ENCODE data around the gene SLC7A6. TPM values are rescaled to one million over a fixed set of nuclear protein-coding genes. Genes with fewer than 3 reads are reported as not detected.

SLC7A6 gene
- total RNA-seq, 4 donors from 2014 or later: 6.8 to 40.0 (median 19.6) TPM

DNA sequence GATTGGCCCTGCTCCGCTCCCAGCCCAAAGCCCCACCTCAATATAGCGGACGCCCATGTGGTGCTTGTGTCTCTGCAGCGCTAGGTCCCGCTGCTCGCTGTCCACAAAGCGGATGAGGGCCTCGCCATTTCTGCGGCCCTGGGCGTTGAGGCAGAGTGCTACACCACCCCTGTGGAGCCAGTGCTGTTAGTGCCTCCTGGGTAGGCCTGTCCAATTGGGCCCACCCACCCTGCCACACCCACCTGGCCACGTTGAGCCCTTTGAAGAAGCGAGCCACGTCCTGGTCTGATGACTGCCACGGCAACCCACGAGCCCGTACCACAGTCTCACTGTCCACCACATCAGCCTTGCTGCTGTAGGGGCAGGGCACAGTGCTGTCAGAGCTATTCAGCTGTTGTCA, 32.0 kb upstream of the SLC7A6 start:
- H3K36me3 ChIP-seq: no peaks in the 10 kb centered on the region
- no peaks in the 10 kb centered on the region for H3K27me3 ChIP-seq
- H3K4me3 ChIP-seq: no peak overlapping the region
- H3K9me3 ChIP-seq: no peaks in the 10 kb centered on the region
- no peak for DNase-seq
- H3K4me1 ChIP-seq: peaks cover 0 to 9% of the 10 kb centered on the region in 2 donors
- intact Hi-C loops (cut with DNase I; ENCODE audit: low total_unique reads): no loop called here
- TF ChIP-seq, protein P1, sequence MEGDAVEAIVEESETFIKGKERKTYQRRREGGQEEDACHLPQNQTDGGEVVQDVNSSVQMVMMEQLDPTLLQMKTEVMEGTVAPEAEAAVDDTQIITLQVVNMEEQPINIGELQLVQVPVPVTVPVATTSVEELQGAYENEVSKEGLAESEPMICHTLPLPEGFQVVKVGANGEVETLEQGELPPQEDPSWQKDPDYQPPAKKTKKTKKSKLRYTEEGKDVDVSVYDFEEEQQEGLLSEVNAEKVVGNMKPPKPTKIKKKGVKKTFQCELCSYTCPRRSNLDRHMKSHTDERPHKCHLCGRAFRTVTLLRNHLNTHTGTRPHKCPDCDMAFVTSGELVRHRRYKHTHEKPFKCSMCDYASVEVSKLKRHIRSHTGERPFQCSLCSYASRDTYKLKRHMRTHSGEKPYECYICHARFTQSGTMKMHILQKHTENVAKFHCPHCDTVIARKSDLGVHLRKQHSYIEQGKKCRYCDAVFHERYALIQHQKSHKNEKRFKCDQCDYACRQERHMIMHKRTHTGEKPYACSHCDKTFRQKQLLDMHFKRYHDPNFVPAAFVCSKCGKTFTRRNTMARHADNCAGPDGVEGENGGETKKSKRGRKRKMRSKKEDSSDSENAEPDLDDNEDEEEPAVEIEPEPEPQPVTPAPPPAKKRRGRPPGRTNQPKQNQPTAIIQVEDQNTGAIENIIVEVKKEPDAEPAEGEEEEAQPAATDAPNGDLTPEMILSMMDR (IDR thresholded peaks at IDR 0.05): no peak
- TF ChIP-seq POLR2A (IDR thresholded peaks at IDR 0.05): no peak
- H3K27ac ChIP-seq: no peak overlapping the region

DNA sequence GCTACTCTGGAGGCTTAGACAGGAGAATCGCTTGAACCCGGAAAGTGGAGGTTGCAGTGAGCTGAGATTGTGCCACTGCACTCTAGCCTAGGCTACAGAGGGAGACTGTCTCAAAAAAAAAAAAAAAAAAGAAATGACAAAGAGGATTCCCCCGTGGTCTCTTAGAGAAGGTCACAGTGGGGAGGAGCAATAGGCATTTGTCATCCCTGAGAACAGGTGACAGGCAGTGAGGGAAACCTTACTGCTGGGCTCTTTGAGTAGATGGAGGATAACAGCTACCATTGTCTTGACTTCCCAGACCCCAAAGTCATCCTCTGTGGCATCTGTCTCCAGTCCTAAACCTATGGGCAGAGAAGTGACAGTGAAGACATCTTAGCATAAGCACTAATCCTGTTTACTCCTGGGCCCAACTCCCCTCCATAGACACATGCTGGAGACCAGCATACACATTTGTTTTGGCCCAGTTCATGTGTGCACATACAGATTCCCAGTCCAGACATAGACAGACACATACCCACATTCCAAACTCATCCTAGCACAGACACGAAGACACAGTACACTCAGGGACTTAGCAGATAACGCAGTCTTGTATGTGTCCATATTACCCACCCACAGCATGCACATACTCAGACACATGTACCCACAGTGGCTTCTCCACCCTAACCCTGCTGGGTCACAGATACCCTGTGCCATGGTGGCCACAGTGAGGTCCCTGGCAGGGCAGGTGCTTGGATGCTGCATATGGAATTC, 31.1 kb upstream of the SLC7A6 start:
- H3K9me3 ChIP-seq: no peaks in the 10 kb centered on the region
- H3K4me3 ChIP-seq: no peak overlapping the region
- H3K36me3 ChIP-seq: no peaks in the 10 kb centered on the region
- peaks cover 0 to 13% of the 10 kb centered on the region in 2 donors for H3K4me1 ChIP-seq
- no peaks in the 10 kb centered on the region for H3K27me3 ChIP-seq
- DNase-seq: no peak
- no peak overlapping the region for H3K27ac ChIP-seq
- TF ChIP-seq, protein P1 (IDR thresholded peaks at IDR 0.05): no peak
- TF ChIP-seq POLR2A (IDR thresholded peaks at IDR 0.05): no peak
- intact Hi-C loops (cut with DNase I; ENCODE audit: low total_unique reads): no loop called here

DNA sequence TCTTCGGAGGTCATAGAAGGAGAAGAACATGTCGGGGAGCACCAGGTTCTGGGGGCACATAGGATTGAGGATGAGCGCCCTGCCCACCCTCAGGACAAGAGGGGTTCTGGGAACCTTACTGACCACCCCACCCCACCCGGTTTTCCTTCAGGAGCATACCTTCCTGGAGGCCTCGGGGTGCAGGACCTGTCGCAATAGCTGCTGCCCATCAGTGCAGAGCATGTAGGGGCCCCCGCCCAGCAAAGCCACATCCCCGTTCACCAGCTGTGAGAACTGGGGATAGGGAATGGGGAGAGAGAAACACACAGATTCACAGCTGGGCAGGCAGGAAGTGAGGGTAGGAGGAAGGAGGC, 30.5 kb upstream of the SLC7A6 start:
- DNase-seq: peak in 1 of 2 donors; percentile 11
- no peaks in the 10 kb centered on the region for H3K36me3 ChIP-seq
- no peak for TF ChIP-seq POLR2A (IDR thresholded peaks at IDR 0.05)
- TF ChIP-seq, protein P1 (IDR thresholded peaks at IDR 0.05): no peak
- H3K27me3 ChIP-seq: no peaks in the 10 kb centered on the region
- H3K4me1 ChIP-seq: peaks cover 0 to 13% of the 10 kb centered on the region in 2 donors
- H3K27ac ChIP-seq: no peak overlapping the region
- no peaks in the 10 kb centered on the region for H3K9me3 ChIP-seq
- intact Hi-C loops (cut with DNase I; ENCODE audit: low total_unique reads): no loop called here
- no peak overlapping the region for H3K4me3 ChIP-seq

DNA sequence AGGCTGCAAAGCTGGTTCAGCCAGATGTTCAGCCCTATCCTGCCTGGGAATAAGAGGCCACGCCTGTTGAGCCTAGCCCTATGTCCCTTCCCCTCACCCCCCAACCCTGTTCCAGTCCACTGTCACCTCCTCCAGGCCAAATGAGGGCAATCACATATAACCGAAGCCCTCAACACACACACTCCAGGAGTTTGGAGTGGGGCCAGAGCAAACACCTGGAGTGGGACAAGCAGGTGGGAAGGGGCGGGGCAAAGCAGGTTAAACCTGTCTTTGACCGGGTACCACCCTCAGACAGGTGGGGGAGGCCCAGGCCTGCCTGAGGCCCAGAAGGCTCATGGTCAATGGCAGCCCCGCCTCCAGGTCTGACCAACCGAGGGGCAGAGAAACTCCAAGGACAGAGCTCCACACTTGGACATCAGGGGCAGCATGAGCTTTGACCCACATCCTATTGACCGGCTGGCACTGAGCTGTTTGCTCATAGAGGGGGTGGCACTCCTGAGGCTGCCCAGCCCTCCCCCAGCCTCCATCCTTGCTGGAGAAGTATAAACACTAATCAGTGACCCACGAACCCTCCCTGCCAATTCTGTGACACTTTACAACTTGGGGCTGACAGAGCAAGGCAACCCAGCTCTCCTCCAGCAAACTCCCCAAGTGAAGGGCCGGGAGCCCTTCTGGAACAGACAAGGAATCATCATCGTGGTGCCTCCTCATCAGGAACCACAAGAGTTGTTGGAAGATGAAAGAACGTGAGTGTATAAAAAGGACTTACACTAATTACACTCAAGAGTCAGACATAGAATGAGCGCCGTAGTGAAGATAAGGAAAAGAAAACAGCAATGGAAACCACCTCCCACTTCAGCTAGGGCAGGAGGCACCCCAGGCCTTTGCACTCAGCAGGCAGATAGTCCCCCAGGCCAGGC, 29.9 kb upstream of the SLC7A6 start:
- H3K27ac ChIP-seq: no peak overlapping the region
- no peak overlapping the region for H3K4me3 ChIP-seq
- intact Hi-C loops (cut with DNase I; ENCODE audit: low total_unique reads): no loop called here
- H3K36me3 ChIP-seq: no peaks in the 10 kb centered on the region
- DNase-seq: peak in 1 of 2 donors; percentile 18
- no peak for TF ChIP-seq POLR2A (IDR thresholded peaks at IDR 0.05)
- TF ChIP-seq, protein P1 (IDR thresholded peaks at IDR 0.05): no peak
- H3K9me3 ChIP-seq: no peaks in the 10 kb centered on the region
- no peaks in the 10 kb centered on the region for H3K27me3 ChIP-seq
- peaks cover 0 to 13% of the 10 kb centered on the region in 2 donors for H3K4me1 ChIP-seq

All from uterus (tissue), 4 donors.